OCI-LY1 (cell line): ENCODE results near the gene TESMIN.

ENCODE experiments used
- EZH2 ChIP-seq: fragments of 200-600 bp; sonication (generic), shearing (Covaris generic); IDR thresholded peaks from 2 replicates; pipeline ENCODE4 v1.8.0; 2017; ENCODE audit warnings: borderline replicate concordance, mixed run types, mild to moderate bottlenecking, antibody characterized with exemption, low read length, moderate library complexity, mixed read lengths
- TF ChIP-seq, protein P1 (sequence below): fragments of 200-600 bp; sonication (generic), shearing (Covaris generic); IDR thresholded peaks from 2 replicates; pipeline ENCODE4 v1.5.1; 2017; ENCODE audit warnings: mild to moderate bottlenecking, antibody characterized with exemption, low read length, moderate library complexity, mixed read lengths

DNA sequence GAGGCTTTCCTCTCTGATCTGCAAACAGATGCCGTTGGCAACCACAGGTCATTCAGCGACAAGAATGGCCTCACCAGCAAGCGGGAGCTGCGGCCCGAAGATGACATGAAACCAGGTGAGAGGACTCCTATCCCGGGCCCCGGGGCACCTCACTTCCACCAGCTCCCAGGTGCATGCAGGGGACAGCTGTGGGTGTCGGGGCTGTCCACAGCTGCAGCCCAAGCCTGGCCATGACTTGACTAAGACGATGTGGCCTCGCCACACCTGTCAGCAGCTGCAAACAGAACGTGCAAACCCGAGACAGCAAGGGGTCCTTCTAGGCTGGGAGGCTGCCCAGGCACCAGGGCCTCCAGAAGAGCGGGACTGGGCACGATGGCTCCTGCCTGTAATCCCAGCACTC lies 63.3 kb downstream of the TESMIN start:
- TF ChIP-seq, protein P1, sequence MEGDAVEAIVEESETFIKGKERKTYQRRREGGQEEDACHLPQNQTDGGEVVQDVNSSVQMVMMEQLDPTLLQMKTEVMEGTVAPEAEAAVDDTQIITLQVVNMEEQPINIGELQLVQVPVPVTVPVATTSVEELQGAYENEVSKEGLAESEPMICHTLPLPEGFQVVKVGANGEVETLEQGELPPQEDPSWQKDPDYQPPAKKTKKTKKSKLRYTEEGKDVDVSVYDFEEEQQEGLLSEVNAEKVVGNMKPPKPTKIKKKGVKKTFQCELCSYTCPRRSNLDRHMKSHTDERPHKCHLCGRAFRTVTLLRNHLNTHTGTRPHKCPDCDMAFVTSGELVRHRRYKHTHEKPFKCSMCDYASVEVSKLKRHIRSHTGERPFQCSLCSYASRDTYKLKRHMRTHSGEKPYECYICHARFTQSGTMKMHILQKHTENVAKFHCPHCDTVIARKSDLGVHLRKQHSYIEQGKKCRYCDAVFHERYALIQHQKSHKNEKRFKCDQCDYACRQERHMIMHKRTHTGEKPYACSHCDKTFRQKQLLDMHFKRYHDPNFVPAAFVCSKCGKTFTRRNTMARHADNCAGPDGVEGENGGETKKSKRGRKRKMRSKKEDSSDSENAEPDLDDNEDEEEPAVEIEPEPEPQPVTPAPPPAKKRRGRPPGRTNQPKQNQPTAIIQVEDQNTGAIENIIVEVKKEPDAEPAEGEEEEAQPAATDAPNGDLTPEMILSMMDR = no peak
- TF ChIP-seq EZH2 = no peak
